Measurements from ENCODE around the gene SLC25A12.

The SLC25A12 gene

DNA sequence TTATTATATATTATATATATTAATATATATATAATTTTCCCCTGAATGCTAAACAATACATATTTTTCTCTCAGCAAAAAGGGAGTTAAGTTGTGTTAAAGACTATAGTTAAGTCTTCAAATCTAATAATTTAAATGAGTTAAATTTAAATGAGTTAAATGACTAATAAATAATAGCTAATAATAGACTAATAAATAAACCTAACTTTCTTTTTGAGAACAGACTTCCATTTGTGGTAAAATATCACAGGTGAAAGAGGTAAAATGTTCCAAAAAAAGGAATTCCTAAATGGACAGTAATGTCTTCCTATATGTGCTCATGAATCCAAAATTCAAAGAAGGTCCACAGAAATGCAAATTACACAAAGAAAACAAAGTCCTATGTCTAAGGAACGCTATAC, 74.6 kb downstream of the SLC25A12 start:
- Histone ChIP-seq H3K4me2 (ENCODE audit: low read depth, low read length) (no peak overlapping the region), H3K9me3 (replicated peaks; ENCODE audit: insufficient read depth, low read length) (no peaks in the 10 kb centered on the region), H3K9me2 (replicated peaks; ENCODE audit: insufficient read depth, low read length) (no peaks in the 10 kb centered on the region), H4K20me1 (ENCODE audit: insufficient read depth, low read length) (no peaks in the 10 kb centered on the region), H3K27ac (ENCODE audit: low read length) (no peak overlapping the region), H3K36me3 (replicated peaks; ENCODE audit: insufficient read depth, low read length) (no peaks in the 10 kb centered on the region), H3K4me3 (ENCODE audit: low read length) (no peak overlapping the region), H3K4me1 (ENCODE audit: low read length) (peaks cover 4% of the 10 kb centered on the region; the same call in 1 of the 2 replicates), H3K9ac (ENCODE audit: low read length) (no peak overlapping the region), H3K27me3 (replicated peaks; ENCODE audit: insufficient read depth, low read length) (no peaks in the 10 kb centered on the region), H3K79me2 (ENCODE audit: low read length) (no peaks in the 10 kb centered on the region), H3F3A (ENCODE audit: insufficient read depth, low read length) (peaks cover 11% of the 10 kb centered on the region), H2AFZ (ENCODE audit: low read length) (no peak overlapping the region)
- DNase-seq, result no peak
- TF ChIP-seq CTCF (IDR thresholded peaks at IDR 0.05; ENCODE audit: low read length) (no peak), EZH2phosphoT487 (IDR thresholded peaks at IDR 0.05; ENCODE audit: low read length) (no peak), EZH2 (optimal IDR thresholded peaks at IDR 0.05; ENCODE audit: low read depth, low read length) (no peak)

- no peaks in the 10 kb centered on the region for H3K9me3 ChIP-seq (replicated peaks; ENCODE audit: insufficient read depth, low read length)
- peaks cover 11% of the 10 kb centered on the region for H3F3A ChIP-seq (ENCODE audit: insufficient read depth, low read length)
- peak overlapping the region; percentile 23; the same call in 1 of the 2 replicates for H3K4me3 ChIP-seq (ENCODE audit: low read length)
- DNase-seq, result peak; percentile 58
- H3K79me2 ChIP-seq (ENCODE audit: low read length), result no peaks in the 10 kb centered on the region
- H3K9me2 ChIP-seq (replicated peaks; ENCODE audit: insufficient read depth, low read length), result no peaks in the 10 kb centered on the region
- peaks cover 4% of the 10 kb centered on the region; the same call in 1 of the 2 replicates for H3K4me1 ChIP-seq (ENCODE audit: low read length)
- no peaks in the 10 kb centered on the region for H3K27me3 ChIP-seq (replicated peaks; ENCODE audit: insufficient read depth, low read length)
- 0 out of 2 replicates have a peak overlapping the region, but pooled peaks have one; percentile 21 for H2AFZ ChIP-seq (ENCODE audit: low read length)
- peak overlapping the region; percentile 17; the same call in 1 of the 2 replicates for H3K9ac ChIP-seq (ENCODE audit: low read length)
- peak overlapping the region; percentile 41; the same call in 1 of the 2 replicates for H3K27ac ChIP-seq (ENCODE audit: low read length)
- H3K4me2 ChIP-seq (ENCODE audit: low read depth, low read length), result peak overlapping the region; percentile 43
- no peak for TF ChIP-seq EZH2phosphoT487 (IDR thresholded peaks at IDR 0.05; ENCODE audit: low read length)
- TF ChIP-seq EZH2 (optimal IDR thresholded peaks at IDR 0.05; ENCODE audit: low read depth, low read length), result no peak
- H4K20me1 ChIP-seq (ENCODE audit: insufficient read depth, low read length), result no peaks in the 10 kb centered on the region
- H3K36me3 ChIP-seq (replicated peaks; ENCODE audit: insufficient read depth, low read length), result no peaks in the 10 kb centered on the region
Observed at GRCh38 chr2:171814883-171815282, 79.2 kb downstream of the SLC25A12 start.

- DNase-seq, result no peak
- Histone ChIP-seq H3K9me3 (replicated peaks; ENCODE audit: insufficient read depth, low read length) (no peaks in the 10 kb centered on the region), H3K4me1 (ENCODE audit: low read length) (peaks cover 4% of the 10 kb centered on the region; the same call in 1 of the 2 replicates), H3K4me3 (ENCODE audit: low read length) (no peak overlapping the region), H3K9me2 (replicated peaks; ENCODE audit: insufficient read depth, low read length) (no peaks in the 10 kb centered on the region), H2AFZ (ENCODE audit: low read length) (no peak overlapping the region), H3K4me2 (ENCODE audit: low read depth, low read length) (no peak overlapping the region), H3K9ac (ENCODE audit: low read length) (no peak overlapping the region), H3K27me3 (replicated peaks; ENCODE audit: insufficient read depth, low read length) (no peaks in the 10 kb centered on the region), H3F3A (ENCODE audit: insufficient read depth, low read length) (peaks cover 11% of the 10 kb centered on the region), H3K36me3 (replicated peaks; ENCODE audit: insufficient read depth, low read length) (no peaks in the 10 kb centered on the region), H4K20me1 (ENCODE audit: insufficient read depth, low read length) (no peaks in the 10 kb centered on the region), H3K27ac (ENCODE audit: low read length) (no peak overlapping the region), H3K79me2 (ENCODE audit: low read length) (no peaks in the 10 kb centered on the region)
- TF ChIP-seq EZH2 (optimal IDR thresholded peaks at IDR 0.05; ENCODE audit: low read depth, low read length) (no peak), CTCF (IDR thresholded peaks at IDR 0.05; ENCODE audit: low read length) (no peak), EZH2phosphoT487 (IDR thresholded peaks at IDR 0.05; ENCODE audit: low read length) (no peak)
Observed at GRCh38 chr2:171814174-171814573, 79.9 kb downstream of the SLC25A12 start.

DNA sequence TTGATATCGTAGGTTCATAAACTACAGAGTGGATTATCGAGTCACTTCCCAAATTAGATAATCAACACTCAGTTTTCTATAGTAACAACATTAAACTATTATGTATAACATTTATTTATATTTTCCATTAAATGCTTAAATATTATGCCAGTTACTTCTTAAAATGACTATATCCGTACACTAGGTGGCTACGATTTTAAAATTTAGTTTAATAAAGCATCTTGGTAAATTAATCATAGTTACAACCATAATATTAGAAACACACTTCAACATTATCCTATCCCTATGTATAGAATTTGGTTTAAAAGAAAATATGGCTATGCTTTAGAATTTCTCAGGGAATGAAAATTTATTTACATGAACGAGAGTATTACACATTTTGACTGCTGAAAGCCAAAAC, 80.3 kb downstream of the SLC25A12 start:
- Histone ChIP-seq H3K79me2 (ENCODE audit: low read length) (no peaks in the 10 kb centered on the region), H3K4me3 (ENCODE audit: low read length) (no peak overlapping the region), H3K4me1 (ENCODE audit: low read length) (peaks cover 4% of the 10 kb centered on the region; the same call in 1 of the 2 replicates), H3K27me3 (replicated peaks; ENCODE audit: insufficient read depth, low read length) (no peaks in the 10 kb centered on the region), H3K27ac (ENCODE audit: low read length) (no peak overlapping the region), H2AFZ (ENCODE audit: low read length) (no peak overlapping the region), H3K9me2 (replicated peaks; ENCODE audit: insufficient read depth, low read length) (no peaks in the 10 kb centered on the region), H3K9me3 (replicated peaks; ENCODE audit: insufficient read depth, low read length) (no peaks in the 10 kb centered on the region), H4K20me1 (ENCODE audit: insufficient read depth, low read length) (no peaks in the 10 kb centered on the region), H3F3A (ENCODE audit: insufficient read depth, low read length) (peaks cover 11% of the 10 kb centered on the region), H3K36me3 (replicated peaks; ENCODE audit: insufficient read depth, low read length) (no peaks in the 10 kb centered on the region), H3K9ac (ENCODE audit: low read length) (no peak overlapping the region), H3K4me2 (ENCODE audit: low read depth, low read length) (no peak overlapping the region)
- TF ChIP-seq EZH2 (optimal IDR thresholded peaks at IDR 0.05; ENCODE audit: low read depth, low read length) (no peak), EZH2phosphoT487 (IDR thresholded peaks at IDR 0.05; ENCODE audit: low read length) (no peak), CTCF (IDR thresholded peaks at IDR 0.05; ENCODE audit: low read length) (no peak)
- no peak for DNase-seq
